ENCODE measurements around the gene FBLN7.

- no peak for TF ChIP-seq CTCF (IDR thresholded peaks at IDR 0.05)
- TF ChIP-seq POLR2A (IDR thresholded peaks at IDR 0.05), result no peak
These were observed 37.9 kb downstream of the FBLN7 start for GRCh38 chr2:112175958-112176573.

Data from right lobe of liver (tissue), 4 donors.